ENCODE data around the gene OR52H1. TPM values are rescaled to one million over a fixed set of nuclear protein-coding genes. Genes with fewer than 3 reads are reported as not detected.

OR52H1 gene
- total and polyA plus RNA-seq, 12 donors: 0.22 to 1.6 (median 0.69) TPM; not detected in 8

DNA sequence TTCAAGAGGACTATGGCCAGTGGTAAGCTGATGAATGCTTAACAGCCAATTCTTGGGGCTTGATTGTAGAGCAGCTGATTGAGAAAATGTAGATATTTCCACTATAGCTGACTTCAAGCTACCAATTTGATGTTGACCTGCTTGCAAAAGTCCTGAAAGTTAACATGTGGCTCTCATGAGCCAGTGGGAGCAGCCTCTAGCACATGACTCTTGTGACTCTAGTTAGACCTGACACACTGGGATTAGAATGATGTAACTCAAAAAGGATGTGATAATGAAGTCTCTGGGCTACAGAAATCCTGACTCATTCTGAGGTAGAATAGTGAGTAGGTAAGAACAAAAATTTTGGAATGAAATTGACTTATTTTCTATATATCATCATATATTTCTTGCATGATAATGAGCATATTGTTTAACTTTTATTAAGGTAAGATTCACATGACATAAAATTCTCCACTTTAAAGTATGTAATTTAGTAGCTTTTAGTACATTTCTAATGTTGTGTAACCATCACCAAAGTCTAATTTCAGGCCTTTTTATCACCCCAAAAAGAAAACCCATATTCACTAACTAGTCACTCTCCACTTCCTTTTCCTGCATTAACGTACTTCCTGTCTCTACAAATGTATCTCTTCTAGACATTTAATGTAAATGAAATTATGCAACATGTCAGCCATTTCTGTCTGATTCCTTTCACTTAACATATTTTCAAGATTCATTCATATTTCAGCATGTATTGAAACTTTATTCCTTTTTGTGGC lies 16.1 kb upstream of the OR52H1 start:
- H3K36me3 ChIP-seq (replicated peaks in 1 of 2): no peaks in the 10 kb centered on the region
- no peak overlapping the region for H3K27ac ChIP-seq
- 55 to 76% (median 62%) methylated on average over 1 of the region's 1 CpG for WGBS, 4 donors
- no peaks in the 10 kb centered on the region for H3K4me1 ChIP-seq (replicated peaks in 1 of 2)
- no peak for DNase-seq
- H3K9me3 ChIP-seq (replicated peaks in 1 of 3): no peaks in the 10 kb centered on the region
- H3K27me3 ChIP-seq: no peaks in the 10 kb centered on the region
- TF ChIP-seq, protein P1, sequence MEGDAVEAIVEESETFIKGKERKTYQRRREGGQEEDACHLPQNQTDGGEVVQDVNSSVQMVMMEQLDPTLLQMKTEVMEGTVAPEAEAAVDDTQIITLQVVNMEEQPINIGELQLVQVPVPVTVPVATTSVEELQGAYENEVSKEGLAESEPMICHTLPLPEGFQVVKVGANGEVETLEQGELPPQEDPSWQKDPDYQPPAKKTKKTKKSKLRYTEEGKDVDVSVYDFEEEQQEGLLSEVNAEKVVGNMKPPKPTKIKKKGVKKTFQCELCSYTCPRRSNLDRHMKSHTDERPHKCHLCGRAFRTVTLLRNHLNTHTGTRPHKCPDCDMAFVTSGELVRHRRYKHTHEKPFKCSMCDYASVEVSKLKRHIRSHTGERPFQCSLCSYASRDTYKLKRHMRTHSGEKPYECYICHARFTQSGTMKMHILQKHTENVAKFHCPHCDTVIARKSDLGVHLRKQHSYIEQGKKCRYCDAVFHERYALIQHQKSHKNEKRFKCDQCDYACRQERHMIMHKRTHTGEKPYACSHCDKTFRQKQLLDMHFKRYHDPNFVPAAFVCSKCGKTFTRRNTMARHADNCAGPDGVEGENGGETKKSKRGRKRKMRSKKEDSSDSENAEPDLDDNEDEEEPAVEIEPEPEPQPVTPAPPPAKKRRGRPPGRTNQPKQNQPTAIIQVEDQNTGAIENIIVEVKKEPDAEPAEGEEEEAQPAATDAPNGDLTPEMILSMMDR (IDR thresholded peaks at IDR 0.05): no peak
- no peak for TF ChIP-seq POLR2A (IDR thresholded peaks at IDR 0.05)
- intact Hi-C loops (cut with DNase I): no loop called here
- no peak overlapping the region for H3K4me3 ChIP-seq

DNA sequence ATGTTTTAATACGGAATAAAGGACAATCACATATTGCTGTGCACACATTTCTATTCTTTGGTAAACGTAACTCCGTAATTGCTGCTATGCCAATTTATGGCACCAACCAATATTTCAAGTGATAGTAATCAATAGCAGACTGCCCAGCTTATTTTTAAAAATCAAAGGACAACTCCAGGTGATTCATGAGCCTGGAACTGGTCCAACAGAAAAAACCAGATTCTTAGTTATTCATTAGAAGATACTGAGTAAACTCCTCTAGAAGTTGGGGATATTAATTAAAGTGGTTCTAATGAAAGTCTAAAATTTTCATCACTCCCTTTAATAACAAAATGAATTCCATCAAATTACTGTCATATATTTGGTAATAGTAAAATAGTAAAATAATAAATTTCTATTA lies 9.4 kb upstream of the OR52H1 start:
- 51 to 71% (median 52%) methylated on average over 3 of the region's 3 CpGs for WGBS, 4 donors
- intact Hi-C loops (cut with DNase I): no loop called here

DNA sequence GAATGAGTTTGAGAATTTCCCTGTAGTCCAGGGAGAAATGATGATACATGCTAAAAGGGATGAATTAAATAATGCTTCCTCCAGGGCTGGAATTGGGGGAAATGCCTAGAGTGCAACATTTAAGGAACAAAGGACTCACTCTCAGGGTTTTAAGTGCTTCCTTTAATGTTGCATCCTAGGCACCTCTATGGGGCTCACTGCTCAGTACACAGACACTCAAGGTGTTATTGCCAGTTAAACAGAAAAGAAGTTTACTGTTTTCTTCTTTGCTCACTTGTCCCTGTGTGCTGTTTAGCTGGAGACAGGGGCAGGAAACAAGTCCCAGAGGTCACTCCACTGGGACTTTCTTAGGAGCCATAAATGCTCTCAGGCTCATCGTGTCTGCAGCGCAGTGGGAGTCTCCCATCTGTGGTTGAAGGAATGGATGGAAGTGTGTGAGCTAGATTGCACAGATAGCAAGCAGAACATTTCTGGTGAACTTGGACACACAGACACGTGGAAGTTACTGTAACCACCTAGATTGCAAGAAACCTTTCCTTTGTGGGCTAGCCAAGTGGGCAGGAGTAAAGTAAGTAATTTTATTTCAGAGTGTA lies 8.4 kb upstream of the OR52H1 start:
- WGBS, 4 donors: 50 to 65% (median 60%) methylated on average over 3 of the region's 3 CpGs
- H3K9me3 ChIP-seq (replicated peaks in 1 of 3): no peaks in the 10 kb centered on the region
- intact Hi-C loops (cut with DNase I): no loop called here
- no peak overlapping the region for H3K4me3 ChIP-seq
- TF ChIP-seq, protein P1 (IDR thresholded peaks at IDR 0.05): no peak
- no peak for TF ChIP-seq POLR2A (IDR thresholded peaks at IDR 0.05)
- no peaks in the 10 kb centered on the region for H3K36me3 ChIP-seq (replicated peaks in 1 of 2)
- H3K27ac ChIP-seq: no peak overlapping the region
- DNase-seq: no peak
- no peaks in the 10 kb centered on the region for H3K27me3 ChIP-seq
- H3K4me1 ChIP-seq (replicated peaks in 1 of 2): no peaks in the 10 kb centered on the region

More for the DNA sequence above, 9.4 kb upstream of the OR52H1 start:
- no peaks in the 10 kb centered on the region for H3K27me3 ChIP-seq
- no peaks in the 10 kb centered on the region for H3K4me1 ChIP-seq (replicated peaks in 1 of 2)
- H3K36me3 ChIP-seq (replicated peaks in 1 of 2): no peaks in the 10 kb centered on the region
- TF ChIP-seq POLR2A (IDR thresholded peaks at IDR 0.05): no peak
- TF ChIP-seq, protein P1 (IDR thresholded peaks at IDR 0.05): no peak
- no peak for DNase-seq
- no peak overlapping the region for H3K4me3 ChIP-seq
- H3K9me3 ChIP-seq (replicated peaks in 1 of 3): no peaks in the 10 kb centered on the region
- no peak overlapping the region for H3K27ac ChIP-seq

DNA sequence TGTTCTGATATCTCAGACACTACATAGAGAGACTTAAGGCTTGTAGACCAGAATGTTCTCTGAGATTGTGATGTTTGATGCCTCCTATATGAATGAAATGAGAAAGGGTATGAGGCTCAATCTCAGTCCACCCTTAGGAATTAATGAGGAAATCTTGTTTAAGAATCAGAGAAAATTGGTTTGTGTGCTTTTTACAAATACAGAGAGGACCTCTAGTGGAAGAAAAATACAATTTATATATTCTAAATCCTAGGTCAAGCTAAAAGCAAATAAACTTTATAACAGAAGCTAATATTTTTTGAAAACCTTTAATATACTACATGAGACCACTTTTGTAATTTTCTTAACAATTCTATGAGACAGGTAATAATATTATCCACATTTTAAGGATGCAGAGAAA lies 5.0 kb upstream of the OR52H1 start:
- intact Hi-C loops (cut with DNase I): no loop called here
- no peaks in the 10 kb centered on the region for H3K27me3 ChIP-seq

More for the DNA sequence above, 5.0 kb upstream of the OR52H1 start:
- Histone ChIP-seq H3K27ac (no peak overlapping the region), H3K4me3 (no peak overlapping the region), H3K36me3 (replicated peaks in 1 of 2) (no peaks in the 10 kb centered on the region), H3K4me1 (replicated peaks in 1 of 2) (no peaks in the 10 kb centered on the region), H3K9me3 (replicated peaks in 1 of 3) (no peaks in the 10 kb centered on the region)
- no peak for DNase-seq
- no peak for TF ChIP-seq POLR2A (IDR thresholded peaks at IDR 0.05)
- TF ChIP-seq, protein P1 (IDR thresholded peaks at IDR 0.05): peak in 3 of 6 experiments; percentile 5 to 33 (median 24)
